IMR-90 (cell line): ENCODE measurements around the gene POLR3B. TPM values are rescaled to one million over a fixed set of nuclear protein-coding genes. Genes with fewer than 3 reads are reported as not detected.

Experiments
- ATAC-seq: fragments of 200-7000 bp; cut with Tn5 transposase; 2 replicates; pipeline ENCODE4 v1.9.1; 2020; ENCODE audit warnings: low read depth, mild to moderate bottlenecking, moderate library complexity
- BruUV-seq: library from RNA; stranded (reverse); fragments of 400-500 nt; replicated peaks from 2 replicates; lab custom pipeline; 2021; lab: Mats Ljungman, UMichigan
- CTCF ChIA-PET: fragments of 300-600 bp; formaldehyde crosslinking; extraction: SDS; loops from one replicate; lab custom pipeline; 2021; ENCODE audit warnings: antibody characterized with exemption; lab: Yijun Ruan, JAX
- POLR2A ChIA-PET: fragments of 300-600 bp; sonication (Branson Sonifier 250); formaldehyde crosslinking; loops from one replicate; lab custom pipeline; 2022; ENCODE audit warnings: antibody characterized with exemption; ENCODE audit not compliant: unreplicated experiment; lab: Charles Lee
- DNase-seq: peaks from one replicate; pipeline ENCODE4 v3.0.0; 2013
- H2AFZ ChIP-seq: replicated peaks from 2 replicates; pipeline ENCODE3; 2013; ENCODE audit warnings: low read length, mild to moderate bottlenecking; ENCODE audit not compliant: poor library complexity
- H2AK5ac ChIP-seq: 2 replicates; pipeline ENCODE4 v1.6.1; 2013; ENCODE audit warnings: low read depth, low read length, inconsistent platforms
- H2AK9ac ChIP-seq: replicated peaks from 2 replicates; pipeline ENCODE3; 2013; ENCODE audit warnings: mild to moderate bottlenecking, low read depth, low read length, moderate library complexity; ENCODE audit not compliant: poor library complexity
- H2BK120ac ChIP-seq: 2 replicates; pipeline ENCODE4 v1.6.1; 2013; ENCODE audit warnings: low read depth, low read length, inconsistent platforms
- H2BK15ac ChIP-seq: 3 replicates; pipeline ENCODE4 v1.6.1; 2013; ENCODE audit warnings: low read depth, low read length, inconsistent platforms
- H2BK20ac ChIP-seq: 2 replicates; pipeline ENCODE4 v1.6.1; 2013; ENCODE audit warnings: low read depth, mild to moderate bottlenecking, inconsistent platforms, low read length, moderate library complexity
- H2BK5ac ChIP-seq: 2 replicates; pipeline ENCODE4 v1.6.1; 2013; ENCODE audit warnings: mild to moderate bottlenecking, low read depth, low read length, inconsistent platforms; ENCODE audit not compliant: poor library complexity, severe bottlenecking
- H3K14ac ChIP-seq: replicated peaks from 2 replicates; pipeline ENCODE4 v1.6.1; 2013; ENCODE audit warnings: low read depth, low read length, inconsistent platforms
- H3K18ac ChIP-seq: 2 replicates; pipeline ENCODE4 v1.6.1; 2013; ENCODE audit warnings: low read depth, low read length, control low read depth
- H3K23ac ChIP-seq: 2 replicates; pipeline ENCODE4 v1.6.1; 2013; ENCODE audit warnings: low read depth, low read length, inconsistent platforms
- H3K27ac ChIP-seq: 2 replicates; pipeline ENCODE4 v1.5.1; 2013; ENCODE audit warnings: mild to moderate bottlenecking, control low read depth, low read length; ENCODE audit not compliant: insufficient read depth
- H3K27me3 ChIP-seq: 2 replicates; pipeline ENCODE4 v1.6.1; 2013; ENCODE audit warnings: low read length; ENCODE audit not compliant: control insufficient read depth, insufficient read depth
- H3K36me3 ChIP-seq: 2 replicates; pipeline ENCODE4 v1.6.1; 2013; ENCODE audit warnings: low read length, mixed read lengths; ENCODE audit not compliant: control insufficient read depth, insufficient read depth
- H3K4ac ChIP-seq: 2 replicates; pipeline ENCODE4 v1.6.1; 2013; ENCODE audit warnings: low read depth, low read length, inconsistent platforms
- H3K4me1 ChIP-seq: 2 replicates; pipeline ENCODE4 v1.6.1; 2013; ENCODE audit warnings: low read length, mixed read lengths; ENCODE audit not compliant: control insufficient read depth, insufficient read depth
- H3K4me2 ChIP-seq: 2 replicates; pipeline ENCODE4 v1.6.1; 2013; ENCODE audit warnings: low read depth, mild to moderate bottlenecking, control low read depth, low read length, moderate library complexity
- H3K4me3 ChIP-seq: 2 replicates; pipeline ENCODE4 v1.5.1; 2013; ENCODE audit warnings: low read depth, mild to moderate bottlenecking, control low read depth, low read length, moderate library complexity; ENCODE audit not compliant: insufficient read depth
- H3K56ac ChIP-seq: 2 replicates; pipeline ENCODE4 v1.6.1; 2013; ENCODE audit warnings: low read length, inconsistent platforms; ENCODE audit not compliant: insufficient read depth; ENCODE audit errors: extremely low read depth
- H3K79me1 ChIP-seq, 2 experiments: 2 replicates each; pipeline ENCODE4 v1.6.1; 2013; ENCODE audit warnings: low read length in 2 of 2, inconsistent platforms in 1 of 2, low read depth in 1 of 2
- H3K9ac ChIP-seq: 2 replicates; pipeline ENCODE4 v1.6.1; 2013; ENCODE audit warnings: low read depth, low read length, control low read depth
- H3K9me1 ChIP-seq: 2 replicates; pipeline ENCODE4 v1.6.1; 2013; ENCODE audit warnings: low read length, inconsistent platforms; ENCODE audit not compliant: insufficient read depth
- H3K9me3 ChIP-seq: 2 replicates; pipeline ENCODE4 v1.6.1; 2013; ENCODE audit warnings: low read length; ENCODE audit not compliant: control insufficient read depth, insufficient read depth
- H4K20me1 ChIP-seq: 2 replicates; pipeline ENCODE4 v1.6.1; 2013; ENCODE audit warnings: low read length, inconsistent platforms; ENCODE audit not compliant: insufficient read depth
- H4K5ac ChIP-seq: 2 replicates; pipeline ENCODE4 v1.6.1; 2013; ENCODE audit warnings: mild to moderate bottlenecking, low read depth, low read length, control low read depth
- H4K8ac ChIP-seq, 2 experiments: 2 replicates each; pipeline ENCODE4 v1.6.1; 2013; ENCODE audit warnings: low read depth in 2 of 2, low read length in 2 of 2, control low read depth in 1 of 2, inconsistent platforms in 1 of 2
- H4K91ac ChIP-seq: 2 replicates; pipeline ENCODE4 v1.6.1; 2013; ENCODE audit warnings: low read depth, low read length, inconsistent platforms; ENCODE audit not compliant: insufficient read depth
- CEBPB ChIP-seq: IDR thresholded peaks from 2 replicates; pipeline ENCODE4 v1.6.1; 2012; ENCODE audit warnings: low read depth, low read length, improper control_type of control experiment
- FOS ChIP-seq: fragments of 150-350 bp; IDR thresholded peaks from 2 replicates; pipeline ENCODE4 v1.6.1; 2016; ENCODE audit warnings: low read depth, low read length
- MAFK ChIP-seq: IDR thresholded peaks from 2 replicates; pipeline ENCODE4 v1.6.1; 2012; ENCODE audit warnings: low read depth, low read length, improper control_type of control experiment
- MAZ ChIP-seq: IDR thresholded peaks from 2 replicates; pipeline ENCODE4 v1.6.1; 2012; ENCODE audit warnings: low read depth, mild to moderate bottlenecking, low read length, improper control_type of control experiment, moderate library complexity, borderline replicate concordance
- MXI1 ChIP-seq: IDR thresholded peaks from 2 replicates; pipeline ENCODE4 v1.6.1; 2012; ENCODE audit warnings: low read depth, mild to moderate bottlenecking, low read length, moderate library complexity, borderline replicate concordance
- NFE2L2 ChIP-seq: fragments of 150-350 bp; IDR thresholded peaks from 2 replicates; pipeline ENCODE4 v1.6.1; 2016; ENCODE audit warnings: low read depth, mild to moderate bottlenecking, low read length
- RAD21 ChIP-seq: IDR thresholded peaks from 2 replicates; pipeline ENCODE4 v1.6.1; 2012; ENCODE audit warnings: low read length, improper control_type of control experiment
- RCOR1 ChIP-seq: IDR thresholded peaks from 2 replicates; pipeline ENCODE4 v1.6.1; 2012; ENCODE audit warnings: mild to moderate bottlenecking, low read length, improper control_type of control experiment; ENCODE audit not compliant: insufficient replicate concordance
- RFX5 ChIP-seq: IDR thresholded peaks from 2 replicates; pipeline ENCODE4 v1.8.0; 2012; ENCODE audit warnings: low read depth, mild to moderate bottlenecking, low read length, moderate library complexity
- WGBS, 2 experiments: methylation state at CpG; one replicate each; pipeline versions ENCODE4 v1.1.5 to v1.1.7; 2013; ENCODE audit warnings: missing lambda C conversion rate in 2 of 2; ENCODE audit not compliant: insufficient read length in 1 of 2; ENCODE audit errors: extremely low coverage in 2 of 2; 5-methylcytosine and 5-hydroxymethylcytosine counted together
- dilution Hi-C: fragments of 300-500 bp; cut with HindIII; formaldehyde crosslinking; loops from one replicate; pipeline ENCODE4 v1.14.3; 2018; ENCODE audit warnings: low sequenced_read_pairs; ENCODE audit not compliant: unreplicated experiment
- in situ Hi-C: fragments of 300-500 bp; cut with MboI; formaldehyde crosslinking; loops from 3 replicates; pipeline ENCODE4 v1.14.3; 2019; ENCODE audit warnings: low sequenced_read_pairs, inconsistent platforms, mixed read lengths
- intact Hi-C: fragments of 100-400 bp; cut with micrococcal nuclease; formaldehyde crosslinking; loops from 2 replicates; pipeline ENCODE4 v1.10.0; 2022
- polyA plus RNA-seq, 3 experiments: library from polyadenylated mRNA; depleted of rRNA; stranded (reverse); fragments of >200 nt; gene quantifications; 2 replicates each; pipeline ENCODE4 v1.2.3, GENCODE V29; 2012; ENCODE audit warnings: low replicate concordance in 1 of 3
- total RNA-seq: library from RNA; depleted of rRNA; stranded (reverse); fragments of >200 nt; gene quantifications from 2 replicates; pipeline ENCODE4 v1.2.3, GENCODE V29; 2012
- TF ChIP-seq, protein P1 (sequence below): fragments of 150-350 bp; IDR thresholded peaks from 2 replicates; pipeline ENCODE4 v1.6.1; 2016; ENCODE audit warnings: low read depth, mild to moderate bottlenecking, low read length, moderate library complexity, borderline replicate concordance

The POLR3B gene
- total and polyA plus RNA-seq, 2 of the 4 experiments (the other 2 are of a cell fraction), result 6.9 to 15.4 TPM

DNA sequence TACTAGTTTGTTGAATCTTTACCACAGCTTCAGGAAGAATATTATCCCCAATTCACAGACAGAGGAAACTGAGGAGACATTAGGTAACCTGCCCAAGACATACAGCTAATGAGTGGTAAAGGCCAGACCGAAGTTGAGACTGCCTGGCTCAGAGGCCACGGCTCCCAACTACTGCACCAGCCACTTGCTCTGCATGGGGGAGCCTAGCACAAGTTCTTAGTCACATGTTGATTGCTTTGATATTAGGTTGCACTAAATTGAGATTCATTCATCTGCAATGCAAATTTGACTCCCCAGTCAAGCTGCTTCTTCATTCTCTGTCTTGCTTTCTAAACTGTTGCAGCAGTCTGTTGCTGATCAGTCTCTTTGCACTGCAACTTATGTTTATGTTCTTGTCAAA lies 25.9 kb upstream of the POLR3B start:
- H3K9me1 ChIP-seq, result no peaks in the 10 kb centered on the region; the same call in 1 of the 2 replicates
- H2AFZ ChIP-seq, result no peak overlapping the region
- ChIA-PET POLR2A (no interaction called here), CTCF (interaction anchor here (2.0 kb wide), 1 partner anchor 11 kb away, joined by 4 read pairs; no protein-coding TSS in a partner anchor)
- no peak overlapping the region for H3K23ac ChIP-seq
- H3K4me3 ChIP-seq, result no peak overlapping the region
- dilution Hi-C loops, result no loop called here
- no peak overlapping the region for H2BK120ac ChIP-seq
- peaks cover 2% of the 10 kb centered on the region for H3K4me1 ChIP-seq
- no peak for DNase-seq
- no TSS peak for BruUV-seq
- no peak overlapping the region for H4K8ac ChIP-seq
- H3K79me1 ChIP-seq, result no peaks in the 10 kb centered on the region
- H3K9ac ChIP-seq, result no peak overlapping the region
- in situ Hi-C loops, result no loop called here
- H3K56ac ChIP-seq, result no peak overlapping the region
- peak; percentile 40 for ATAC-seq
- H4K5ac ChIP-seq, result no peak overlapping the region
- no peak overlapping the region for H3K18ac ChIP-seq
- H3K27me3 ChIP-seq, result no peaks in the 10 kb centered on the region
- H3K27ac ChIP-seq, result no peak overlapping the region
- H2BK5ac ChIP-seq, result no peak overlapping the region
- no peak overlapping the region for H4K91ac ChIP-seq
- H4K20me1 ChIP-seq, result no peaks in the 10 kb centered on the region
- no peak for TF ChIP-seq NFE2L2
- TF ChIP-seq RFX5, result no peak
- TF ChIP-seq MXI1, result no peak
- TF ChIP-seq, protein P1, sequence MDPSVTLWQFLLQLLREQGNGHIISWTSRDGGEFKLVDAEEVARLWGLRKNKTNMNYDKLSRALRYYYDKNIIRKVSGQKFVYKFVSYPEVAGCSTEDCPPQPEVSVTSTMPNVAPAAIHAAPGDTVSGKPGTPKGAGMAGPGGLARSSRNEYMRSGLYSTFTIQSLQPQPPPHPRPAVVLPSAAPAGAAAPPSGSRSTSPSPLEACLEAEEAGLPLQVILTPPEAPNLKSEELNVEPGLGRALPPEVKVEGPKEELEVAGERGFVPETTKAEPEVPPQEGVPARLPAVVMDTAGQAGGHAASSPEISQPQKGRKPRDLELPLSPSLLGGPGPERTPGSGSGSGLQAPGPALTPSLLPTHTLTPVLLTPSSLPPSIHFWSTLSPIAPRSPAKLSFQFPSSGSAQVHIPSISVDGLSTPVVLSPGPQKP, result no peak
- no peak for TF ChIP-seq CEBPB
- no peak for TF ChIP-seq RAD21
- no peak for TF ChIP-seq MAFK
- TF ChIP-seq RCOR1, result no peak
- TF ChIP-seq MAZ, result no peak
- no peak for TF ChIP-seq FOS
- H3K4ac ChIP-seq, result no peak overlapping the region
- no peak overlapping the region for H3K14ac ChIP-seq
- intact Hi-C loops, result no loop called here
- no peaks in the 10 kb centered on the region for H3K9me3 ChIP-seq
- no peak overlapping the region for H2AK5ac ChIP-seq
- no peak overlapping the region for H3K4me2 ChIP-seq
- H2BK20ac ChIP-seq, result no peak overlapping the region
- WGBS, 2 experiments, result no CpG with 5 or more reads among the region's 2 CpGs
- H2BK15ac ChIP-seq, result no peak overlapping the region
- H3K36me3 ChIP-seq, result peaks cover 4% of the 10 kb centered on the region
- H2AK9ac ChIP-seq, result no peak overlapping the region
